Thyroid gland (tissue), 4 donors: ENCODE measurements around the gene FAM186B. TPM values are rescaled to one million over a fixed set of nuclear protein-coding genes. Genes with fewer than 3 reads are reported as not detected.
A peak's percentile ranks its signal among the peaks of the same experiment; 100 is the strongest.

Experiments
- DNase-seq, 2 donors: peaks; one replicate each; pipeline ENCODE4 v3.0.0-alpha.2; 2019
- H3K27ac ChIP-seq, 3 donors: fragments of 200-600 bp; sonication (generic); 1 replicate in 2 of 3; 2 replicates in 1 of 3; pipeline ENCODE4 v1.5.1; 2016 to 2019; ENCODE audit warnings: mild to moderate bottlenecking in 1 of 3, moderate library complexity in 1 of 3
- H3K27me3 ChIP-seq: fragments of 200-600 bp; sonication (generic); one replicate; pipeline ENCODE4 v1.5.1; 2019
- H3K36me3 ChIP-seq, 2 donors: fragments of 200-600 bp; sonication (generic); one replicate each; pipeline ENCODE4 v1.5.1; 2016 to 2019
- H3K4me1 ChIP-seq, 2 donors: fragments of 200-600 bp; sonication (generic); one replicate each; pipeline ENCODE4 v1.5.1; 2017 to 2019
- H3K4me3 ChIP-seq, 3 donors: fragments of 200-600 bp; sonication (generic); replicated peaks in 1 of 3; 1 replicate in 2 of 3; 2 replicates in 1 of 3; pipeline ENCODE4 v1.5.1; 2016; ENCODE audit warnings: mild to moderate bottlenecking in 1 of 3
- H3K9me3 ChIP-seq: fragments of 200-600 bp; sonication (generic); one replicate; pipeline ENCODE4 v1.5.1; 2017
- POLR2A ChIP-seq, 2 donors: fragments of 450-650 bp; IDR thresholded peaks; one replicate each; pipeline ENCODE4 v1.6.1; 2017; ENCODE audit warnings: antibody characterized with exemption in 2 of 2, mild to moderate bottlenecking in 2 of 2, moderate library complexity in 1 of 2
- WGBS, 2 donors: methylation state at CpG; one replicate each; pipeline ENCODE4 v1.1.5; 2017; 5-methylcytosine and 5-hydroxymethylcytosine counted together
- intact Hi-C: fragments of 100-400 bp; cut with DNase I; formaldehyde crosslinking; loops from one replicate; pipeline ENCODE4 v1.15.1; 2023
- total RNA-seq, 4 donors: library from RNA; depleted of rRNA; stranded (reverse); fragments of >200 nt; gene quantifications; one replicate each; pipeline ENCODE4 v1.2.3, GENCODE V29; 2016
- TF ChIP-seq, protein P1 (sequence below), 6 experiments: fragments of 200-600 bp in 3 of 6; fragments of 450-650 bp in 3 of 6; sonication (generic) in 3 of 6; IDR thresholded peaks; one replicate each; pipeline ENCODE4 v1.5.1; 2016 to 2019; ENCODE audit warnings: antibody characterized with exemption in 6 of 6, mild to moderate bottlenecking in 2 of 6, inconsistent platforms in 1 of 6, moderate library complexity in 1 of 6

FAM186B gene
- total RNA-seq, 4 donors from 2014 or later: 1.1 to 2.1 (median 1.4) TPM

DNA sequence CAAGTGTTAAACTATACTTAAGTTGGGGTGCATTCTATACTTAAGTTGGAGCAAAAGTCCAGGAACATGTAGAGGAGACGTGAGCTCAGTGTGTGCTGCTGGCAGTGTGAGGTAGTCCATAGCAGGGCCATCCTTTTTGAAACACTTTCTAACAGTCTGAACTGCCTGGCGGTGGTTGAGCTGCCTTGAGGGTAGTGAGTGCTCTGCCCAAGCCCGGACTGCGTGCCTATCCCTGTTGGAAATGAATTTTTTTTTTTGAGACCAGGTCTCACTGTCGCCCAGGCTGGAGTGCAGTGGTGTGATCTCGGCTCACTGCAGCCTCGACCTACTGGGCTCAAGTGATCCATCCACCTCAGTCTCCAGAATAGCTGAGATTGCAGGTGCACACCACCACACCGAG, 52.5 kb downstream of the FAM186B start:
- 82 to 83% methylated on average over 8 of the region's 8 CpGs for WGBS, 2 donors
- Histone ChIP-seq H3K36me3 (peaks cover 9 to 11% of the 10 kb centered on the region in 2 donors), H3K27me3 (no peaks in the 10 kb centered on the region), H3K9me3 (no peaks in the 10 kb centered on the region), H3K27ac (no peak overlapping the region), H3K4me1 (peaks cover 12 to 13% of the 10 kb centered on the region in 2 donors), H3K4me3 (no peak overlapping the region)
- intact Hi-C loops: no loop called here
- no peak for DNase-seq
- TF ChIP-seq, protein P1, sequence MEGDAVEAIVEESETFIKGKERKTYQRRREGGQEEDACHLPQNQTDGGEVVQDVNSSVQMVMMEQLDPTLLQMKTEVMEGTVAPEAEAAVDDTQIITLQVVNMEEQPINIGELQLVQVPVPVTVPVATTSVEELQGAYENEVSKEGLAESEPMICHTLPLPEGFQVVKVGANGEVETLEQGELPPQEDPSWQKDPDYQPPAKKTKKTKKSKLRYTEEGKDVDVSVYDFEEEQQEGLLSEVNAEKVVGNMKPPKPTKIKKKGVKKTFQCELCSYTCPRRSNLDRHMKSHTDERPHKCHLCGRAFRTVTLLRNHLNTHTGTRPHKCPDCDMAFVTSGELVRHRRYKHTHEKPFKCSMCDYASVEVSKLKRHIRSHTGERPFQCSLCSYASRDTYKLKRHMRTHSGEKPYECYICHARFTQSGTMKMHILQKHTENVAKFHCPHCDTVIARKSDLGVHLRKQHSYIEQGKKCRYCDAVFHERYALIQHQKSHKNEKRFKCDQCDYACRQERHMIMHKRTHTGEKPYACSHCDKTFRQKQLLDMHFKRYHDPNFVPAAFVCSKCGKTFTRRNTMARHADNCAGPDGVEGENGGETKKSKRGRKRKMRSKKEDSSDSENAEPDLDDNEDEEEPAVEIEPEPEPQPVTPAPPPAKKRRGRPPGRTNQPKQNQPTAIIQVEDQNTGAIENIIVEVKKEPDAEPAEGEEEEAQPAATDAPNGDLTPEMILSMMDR (IDR thresholded peaks at IDR 0.05): no peak
- no peak for TF ChIP-seq POLR2A (IDR thresholded peaks at IDR 0.05)

DNA sequence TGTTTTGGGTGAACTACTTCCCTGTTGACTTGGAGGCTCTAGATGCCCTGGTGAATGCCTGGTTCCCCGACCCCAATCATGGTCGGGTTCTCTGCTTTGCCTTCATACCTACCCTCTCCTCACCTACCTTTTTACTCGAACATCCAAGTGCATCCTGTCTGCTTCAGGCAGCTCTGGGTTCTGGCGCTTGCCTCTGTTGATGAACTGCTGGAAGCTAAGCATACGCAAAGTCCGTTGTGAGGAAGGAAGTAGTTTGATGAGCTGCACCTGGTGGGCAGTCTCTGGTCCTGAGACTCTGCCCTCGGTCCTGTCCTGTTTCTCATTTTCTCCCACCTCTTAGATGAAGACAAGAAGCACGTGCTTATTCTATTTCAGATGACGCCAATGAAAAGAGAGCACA, 53.0 kb downstream of the FAM186B start:
- TF ChIP-seq, protein P1 (IDR thresholded peaks at IDR 0.05): no peak
- no peak for TF ChIP-seq POLR2A (IDR thresholded peaks at IDR 0.05)
- Histone ChIP-seq H3K9me3 (no peaks in the 10 kb centered on the region), H3K4me1 (peaks cover 12 to 13% of the 10 kb centered on the region in 2 donors), H3K36me3 (peaks cover 4 to 6% of the 10 kb centered on the region in 2 donors), H3K4me3 (no peak overlapping the region), H3K27ac (no peak overlapping the region), H3K27me3 (no peaks in the 10 kb centered on the region)
- DNase-seq: no peak
- intact Hi-C loops: no loop called here
- 76 to 81% methylated on average over 9 of the region's 9 CpGs for WGBS, 2 donors

DNA sequence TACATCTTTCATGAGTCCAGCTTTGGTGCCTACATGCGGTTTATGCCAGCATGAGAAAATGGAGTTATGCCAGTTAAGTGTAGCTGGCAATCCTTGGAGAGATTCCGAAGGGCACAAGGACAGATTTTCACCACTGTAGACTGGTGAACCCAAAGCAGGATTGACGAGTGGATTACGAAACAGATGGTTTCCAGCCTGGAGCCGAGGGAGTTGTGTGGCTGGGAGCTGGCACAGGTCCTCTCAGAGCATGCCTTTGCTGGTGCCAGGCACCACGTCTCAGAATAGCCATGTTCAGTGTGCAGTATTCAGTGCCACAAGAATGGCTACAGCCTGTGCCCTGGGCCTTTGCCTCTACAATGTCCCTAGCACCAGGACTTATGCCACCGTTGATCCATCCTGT, 53.4 kb downstream of the FAM186B start:
- intact Hi-C loops: no loop called here
- Histone ChIP-seq H3K36me3 (peaks cover 0 to 2% of the 10 kb centered on the region in 2 donors), H3K27me3 (no peaks in the 10 kb centered on the region), H3K9me3 (no peaks in the 10 kb centered on the region), H3K27ac (no peak overlapping the region), H3K4me1 (peaks cover 12 to 13% of the 10 kb centered on the region in 2 donors), H3K4me3 (no peak overlapping the region)
- peak in 1 of 2 donors; percentile 30 for DNase-seq
- 65 to 67% methylated on average over 5 to 7 of the region's 7 CpGs for WGBS, 2 donors
- TF ChIP-seq, protein P1 (IDR thresholded peaks at IDR 0.05): no peak
- TF ChIP-seq POLR2A (IDR thresholded peaks at IDR 0.05): no peak

DNA sequence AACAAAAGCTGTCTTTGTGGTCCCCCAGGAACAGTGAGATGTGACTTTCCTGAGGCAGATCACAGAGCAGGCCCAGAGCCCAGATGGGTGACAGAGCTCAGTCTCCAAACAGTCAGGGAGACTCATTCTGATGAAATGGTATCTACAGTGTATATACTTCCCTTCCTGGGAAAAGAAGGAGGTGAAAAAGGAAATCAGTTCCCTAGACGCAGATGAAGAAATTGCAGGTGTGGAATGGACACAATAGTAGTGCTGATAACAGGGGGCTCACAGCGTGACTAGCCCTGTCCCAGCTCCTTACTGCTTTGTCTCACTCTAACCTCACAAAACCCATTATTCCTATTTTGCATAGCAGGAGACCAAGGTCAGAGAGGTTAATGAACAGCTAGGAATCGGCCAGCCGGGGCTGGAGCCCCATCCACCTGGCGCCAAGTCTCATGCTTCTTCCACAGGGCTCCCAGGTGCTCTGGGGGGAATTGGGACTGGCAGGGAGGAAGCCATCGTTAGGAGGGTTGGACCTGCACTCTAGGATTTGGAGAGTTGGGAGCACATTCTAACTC, 54.7 kb downstream of the FAM186B start:
- intact Hi-C loops: no loop called here
- no peaks in the 10 kb centered on the region for H3K9me3 ChIP-seq
- peaks cover 12 to 13% of the 10 kb centered on the region in 2 donors for H3K4me1 ChIP-seq
- no peaks in the 10 kb centered on the region for H3K36me3 ChIP-seq
- H3K27ac ChIP-seq: no peak overlapping the region
- no peak for TF ChIP-seq POLR2A (IDR thresholded peaks at IDR 0.05)
- TF ChIP-seq, protein P1 (IDR thresholded peaks at IDR 0.05): no peak
- no peak for DNase-seq
- no peak overlapping the region for H3K4me3 ChIP-seq
- WGBS, 2 donors: 79 to 94% methylated on average over 6 of the region's 6 CpGs
- H3K27me3 ChIP-seq: no peaks in the 10 kb centered on the region

DNA sequence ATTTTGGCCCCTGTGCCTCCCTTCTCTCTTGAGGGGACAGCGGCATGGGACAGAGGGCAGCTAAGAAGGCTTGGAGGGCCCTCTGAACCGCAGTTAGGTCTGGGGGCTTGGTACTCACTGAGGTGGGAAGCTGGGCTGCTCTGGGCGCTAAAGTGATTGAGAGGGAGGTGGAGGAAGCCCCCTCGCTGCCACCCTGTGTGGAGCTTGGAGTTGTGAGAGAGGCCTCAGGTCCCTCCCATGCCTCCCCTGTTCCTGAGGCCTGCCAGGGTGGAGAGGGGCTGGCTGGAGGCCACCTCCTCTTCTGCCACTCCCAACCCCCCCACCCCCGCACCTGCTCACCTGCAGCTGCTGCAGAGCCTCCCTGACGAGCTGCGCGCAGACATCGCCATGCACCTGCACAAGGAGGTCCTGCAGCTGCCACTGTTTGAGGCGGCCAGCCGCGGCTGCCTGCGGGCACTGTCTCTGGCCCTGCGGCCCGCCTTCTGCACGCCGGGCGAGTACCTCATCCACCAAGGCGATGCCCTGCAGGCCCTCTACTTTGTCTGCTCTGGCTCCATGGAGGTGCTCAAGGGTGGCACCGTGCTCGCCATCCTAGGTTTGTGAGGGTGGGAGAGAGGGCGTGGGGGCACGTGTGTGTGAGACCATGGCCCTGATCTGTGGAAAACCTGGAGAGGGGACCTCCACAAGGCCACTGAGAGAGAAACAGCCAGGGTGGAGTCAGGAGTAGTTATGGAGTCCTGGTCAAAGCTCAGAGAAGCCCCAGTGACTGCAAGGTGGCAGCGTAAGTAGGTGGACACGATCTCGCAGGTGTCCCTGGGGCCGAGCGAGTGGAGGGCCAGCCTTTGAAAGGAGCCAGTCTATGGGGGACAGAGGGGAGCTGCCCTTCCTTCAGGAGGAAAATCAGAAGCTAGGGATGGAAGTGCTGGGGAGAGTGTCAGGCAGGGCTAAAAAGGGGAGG, 55.4 kb downstream of the FAM186B start:
- no peak overlapping the region for H3K27ac ChIP-seq
- no peaks in the 10 kb centered on the region for H3K27me3 ChIP-seq
- no peaks in the 10 kb centered on the region for H3K36me3 ChIP-seq
- H3K4me1 ChIP-seq: peaks cover 12 to 13% of the 10 kb centered on the region in 2 donors
- TF ChIP-seq POLR2A (IDR thresholded peaks at IDR 0.05): no peak
- H3K4me3 ChIP-seq: no peak overlapping the region
- intact Hi-C loops: no loop called here
- no peaks in the 10 kb centered on the region for H3K9me3 ChIP-seq
- WGBS, 2 donors: 83 to 88% methylated on average over 14 to 20 of the region's 28 CpGs
- no peak for DNase-seq
